Calu3 (cell line): ENCODE results near the gene COMMD9. TPM values are rescaled to one million over a fixed set of nuclear protein-coding genes. Genes with fewer than 3 reads are reported as not detected.

Experiments used
- BruUV-seq: library from RNA; stranded (reverse); fragments of 400-500 nt; replicated peaks from 2 replicates; lab custom pipeline; 2021; lab: Mats Ljungman, UMichigan
- CTCF ChIA-PET: fragments of 300-600 bp; sonication (Branson Sonifier 250); formaldehyde crosslinking; loops from one replicate; lab custom pipeline; 2022; ENCODE audit warnings: antibody characterized with exemption; lab: Charles Lee
- DNase-seq: peaks from one replicate; pipeline ENCODE4 v3.0.0; 2022
- H3K27ac Mint-ChIP-seq: one replicate; pipeline ENCODE4 v1.8.0; 2022; ENCODE audit warnings: mixed read lengths; ENCODE audit not compliant: unreplicated experiment
- H3K27me3 Mint-ChIP-seq: one replicate; pipeline ENCODE4 v1.8.0; 2022; ENCODE audit warnings: mixed read lengths; ENCODE audit not compliant: unreplicated experiment
- H3K36me3 Mint-ChIP-seq: one replicate; pipeline ENCODE4 v1.8.0; 2022; ENCODE audit warnings: mild to moderate bottlenecking, moderate library complexity, mixed read lengths; ENCODE audit not compliant: insufficient read depth, unreplicated experiment
- H3K4me1 Mint-ChIP-seq: one replicate; pipeline ENCODE4 v1.8.0; 2022; ENCODE audit warnings: mild to moderate bottlenecking, low read depth, mixed read lengths; ENCODE audit not compliant: unreplicated experiment
- H3K4me3 Mint-ChIP-seq: one replicate; pipeline ENCODE4 v1.8.0; 2022; ENCODE audit warnings: mild to moderate bottlenecking, low read depth, moderate library complexity, mixed read lengths; ENCODE audit not compliant: unreplicated experiment
- H3K9me3 Mint-ChIP-seq: one replicate; pipeline ENCODE4 v1.8.0; 2022; ENCODE audit warnings: low read depth, mixed read lengths; ENCODE audit not compliant: unreplicated experiment
- CTCF ChIP-seq: fragments of 200-600 bp; IDR thresholded peaks from one replicate; pipeline ENCODE4 v1.8.0; 2022; ENCODE audit warnings: antibody characterized with exemption; ENCODE audit not compliant: unreplicated experiment
- intact Hi-C: fragments of 100-400 bp; cut with micrococcal nuclease; formaldehyde crosslinking; loops from one replicate; pipeline ENCODE4 v1.10.0; 2022; ENCODE audit not compliant: unreplicated experiment
- total RNA-seq: library from RNA; stranded (reverse); gene quantifications from 2 replicates; pipeline ENCODE4 v1.2.3, GENCODE V29; 2022

The COMMD9 gene
- total RNA-seq, 1 experiment from 2014 or later: 44.1 TPM

GRCh38 chr11:36261094-36261493 is 28.1 kb downstream of the COMMD9 start:
- Mint-ChIP-seq H3K27ac (no peak overlapping the region), H3K36me3 (no peaks in the 10 kb centered on the region), H3K27me3 (peaks cover 80% of the 10 kb centered on the region), H3K4me1 (peaks cover 13% of the 10 kb centered on the region), H3K9me3 (no peaks in the 10 kb centered on the region), H3K4me3 (no peak overlapping the region)
- intact Hi-C loops: no loop called here
- no peak for DNase-seq
- no TSS peak for BruUV-seq
- TF ChIP-seq CTCF: no peak
- CTCF ChIA-PET: interaction anchor here (0.6 to 1.5 kb wide), 2 partner anchors 136 to 439 kb away, joined by 3 to 7 read pairs; no protein-coding TSS in a partner anchor

- DNase-seq: peak; percentile 76
- no peak overlapping the region for H3K4me3 Mint-ChIP-seq
Measured at GRCh38 chr11:36258730-36259360, 30.4 kb downstream of the COMMD9 start.

GRCh38 chr11:36257351-36257750 is 31.9 kb downstream of the COMMD9 start:
- no peak for DNase-seq
- H3K36me3 Mint-ChIP-seq: no peaks in the 10 kb centered on the region
- peaks cover 13% of the 10 kb centered on the region for H3K4me1 Mint-ChIP-seq
- peaks cover 55% of the 10 kb centered on the region for H3K27me3 Mint-ChIP-seq
- no peaks in the 10 kb centered on the region for H3K9me3 Mint-ChIP-seq
- no peak overlapping the region for H3K4me3 Mint-ChIP-seq
- CTCF ChIA-PET: interaction anchor here (1.0 to 2.8 kb wide), 3 partner anchors 10 to 435 kb away, joined by 3 to 45 read pairs (median 3); no protein-coding TSS in a partner anchor
- H3K27ac Mint-ChIP-seq: no peak overlapping the region
- no TSS peak for BruUV-seq
- no peak for TF ChIP-seq CTCF
- intact Hi-C loops: loop anchor here (5.0 to 10.0 kb wide), 2 partner anchors 103 to 215 kb away; no protein-coding TSS in a partner anchor

More at GRCh38 chr11:36258730-36259360, 30.4 kb downstream of the COMMD9 start:
- no TSS peak for BruUV-seq
- Mint-ChIP-seq H3K27me3 (peaks cover 70% of the 10 kb centered on the region), H3K36me3 (no peaks in the 10 kb centered on the region), H3K4me1 (peaks cover 13% of the 10 kb centered on the region), H3K9me3 (no peaks in the 10 kb centered on the region), H3K27ac (no peak overlapping the region)
- CTCF ChIA-PET: interaction anchor here (0.8 to 2.8 kb wide), 11 partner anchors 9 to 769 kb away, joined by 3 to 45 read pairs (median 3); partner anchors contain the start of gene PAMR1
- intact Hi-C loops: loop anchor here (2.0 to 10.0 kb wide), 4 partner anchors 104 to 772 kb away; no protein-coding TSS in a partner anchor
- peak; percentile 62 for TF ChIP-seq CTCF

GRCh38 chr11:36254713-36255112 is 34.5 kb downstream of the COMMD9 start:
- peaks cover 2% of the 10 kb centered on the region for H3K9me3 Mint-ChIP-seq
- TF ChIP-seq CTCF: no peak
- no peak for DNase-seq
- H3K4me3 Mint-ChIP-seq: no peak overlapping the region
- H3K36me3 Mint-ChIP-seq: no peaks in the 10 kb centered on the region
- BruUV-seq: no TSS peak
- peaks cover 13% of the 10 kb centered on the region for H3K4me1 Mint-ChIP-seq
- CTCF ChIA-PET: interaction anchor here (1.5 kb wide), 1 partner anchor 433 kb away, joined by 3 read pairs; no protein-coding TSS in a partner anchor
- peaks cover 46% of the 10 kb centered on the region for H3K27me3 Mint-ChIP-seq
- no peak overlapping the region for H3K27ac Mint-ChIP-seq
- intact Hi-C loops: loop anchor here (5.0 to 10.0 kb wide), 2 partner anchors 100 to 212 kb away; no protein-coding TSS in a partner anchor
